Nucleus accumbens (tissue), 56 donors: Measurements from ENCODE around the gene PRR13.
"Not testable (repeated sequence)": the region's sequence is repeated elsewhere in the genome, so short reads cannot be mapped to it uniquely, and the experiment has no call there.

Experiments
- DNase-seq, 56 donors: peaks; one replicate each; lab custom pipeline; 2025; lab: John Stamatoyannopoulos, UW

The PRR13 gene, protein sequence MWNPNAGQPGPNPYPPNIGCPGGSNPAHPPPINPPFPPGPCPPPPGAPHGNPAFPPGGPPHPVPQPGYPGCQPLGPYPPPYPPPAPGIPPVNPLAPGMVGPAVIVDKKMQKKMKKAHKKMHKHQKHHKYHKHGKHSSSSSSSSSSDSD

DNA sequence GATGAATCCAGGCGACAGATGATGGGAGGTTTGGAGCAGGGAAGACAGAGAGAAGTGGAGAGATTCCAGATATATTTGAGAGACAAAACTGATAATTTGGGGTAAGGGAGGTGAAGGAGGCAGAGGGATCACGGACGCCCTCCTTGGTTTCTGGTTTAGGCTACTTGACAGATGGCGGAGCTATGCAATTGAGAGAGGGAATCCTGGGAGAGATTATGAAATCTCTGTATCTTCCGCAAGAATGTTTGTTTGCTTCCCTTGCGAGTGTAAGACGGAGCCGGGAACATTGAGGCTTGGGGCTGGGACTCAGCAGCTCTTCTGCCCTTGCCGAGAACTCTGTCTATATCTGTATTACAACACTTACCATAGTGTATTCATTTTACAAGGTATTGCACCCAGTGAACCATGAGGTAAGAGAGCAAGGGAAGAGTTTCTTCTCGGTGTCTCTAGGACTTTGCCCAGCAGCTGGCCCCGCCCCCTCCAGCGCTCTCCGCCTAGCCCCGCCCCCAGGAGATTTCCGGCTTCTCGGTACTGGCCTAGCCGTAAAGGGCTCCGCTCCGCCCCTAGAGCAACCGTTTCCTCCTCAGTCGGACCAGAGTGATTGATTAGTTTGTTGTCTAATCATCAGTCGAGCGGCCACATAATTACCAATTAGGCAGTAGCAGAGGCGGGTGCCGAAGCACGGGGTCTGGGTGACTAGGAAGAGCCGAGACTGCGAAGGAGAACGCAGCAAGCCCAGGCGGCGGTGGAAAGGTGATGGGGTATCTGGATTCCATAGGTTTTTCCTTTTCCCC is at the start of gene PRR13:
PRR13 (plus strand) TSS at position 695 of the 794 bp plus-strand sequence. CDS start 981 bp downstream, outside the sequence.
- peak; percentile 61 to 99 (median 96) for DNase-seq

DNA sequence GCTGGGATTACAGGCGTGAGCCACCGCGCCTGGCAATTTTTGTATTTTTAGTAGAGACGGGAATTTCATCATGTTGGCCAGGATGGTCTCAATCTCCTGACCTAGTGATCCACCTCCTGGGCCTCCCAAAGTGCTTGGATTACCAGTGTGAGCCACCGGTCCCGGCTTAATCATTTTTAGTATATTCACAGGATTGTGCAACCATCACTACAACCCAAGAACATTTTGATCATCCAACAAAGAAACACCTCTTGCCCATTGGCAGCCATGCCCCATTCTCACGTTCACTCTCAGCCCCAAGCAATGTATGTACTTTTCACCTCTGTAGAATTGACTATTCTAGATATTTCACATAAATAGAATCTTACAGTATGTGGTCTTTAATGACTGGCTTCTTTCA is 41.6 kb upstream of the PRR13 start:
- no peak for DNase-seq

DNA sequence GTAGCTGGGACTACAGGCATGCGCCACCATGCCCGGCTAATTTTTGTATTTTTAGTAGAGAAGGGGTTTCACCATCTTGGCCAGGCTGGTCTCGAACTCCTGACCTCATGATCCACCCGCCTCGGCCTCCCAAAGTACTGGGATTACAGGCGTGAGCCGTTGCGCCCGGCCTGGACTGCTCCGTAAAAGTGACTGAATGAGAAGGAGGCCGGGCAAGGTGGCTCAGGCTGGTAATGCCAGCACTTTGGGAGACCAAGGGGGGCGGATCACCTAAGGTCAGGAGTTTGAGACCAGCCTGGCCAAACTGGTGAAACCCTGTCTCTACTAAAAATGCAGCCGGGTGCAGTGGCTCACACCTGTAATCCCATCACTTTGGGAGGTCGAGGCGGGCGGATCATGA is 39.2 kb upstream of the PRR13 start:
- DNase-seq = not testable (repeated sequence)

DNA sequence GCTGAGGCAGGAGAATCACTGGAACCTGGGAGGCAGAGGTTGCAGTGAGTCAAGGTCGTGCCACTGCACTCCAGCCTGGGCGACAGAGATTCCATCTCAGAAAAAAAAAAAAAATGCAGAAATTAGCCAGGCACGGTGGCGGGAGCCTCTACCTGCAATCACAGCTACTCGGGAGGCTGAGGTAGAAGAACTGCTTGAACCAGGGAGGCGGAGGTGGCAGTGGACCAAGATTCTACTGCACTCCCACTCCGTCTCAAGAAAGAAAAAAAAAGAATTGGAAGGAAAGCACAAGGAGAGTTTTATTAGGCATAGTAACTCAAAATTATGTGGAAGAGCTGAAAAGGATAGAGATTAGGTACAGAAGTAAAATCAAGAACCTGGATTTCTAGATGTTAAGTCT is 38.7 kb upstream of the PRR13 start:
- DNase-seq = no peak

DNA sequence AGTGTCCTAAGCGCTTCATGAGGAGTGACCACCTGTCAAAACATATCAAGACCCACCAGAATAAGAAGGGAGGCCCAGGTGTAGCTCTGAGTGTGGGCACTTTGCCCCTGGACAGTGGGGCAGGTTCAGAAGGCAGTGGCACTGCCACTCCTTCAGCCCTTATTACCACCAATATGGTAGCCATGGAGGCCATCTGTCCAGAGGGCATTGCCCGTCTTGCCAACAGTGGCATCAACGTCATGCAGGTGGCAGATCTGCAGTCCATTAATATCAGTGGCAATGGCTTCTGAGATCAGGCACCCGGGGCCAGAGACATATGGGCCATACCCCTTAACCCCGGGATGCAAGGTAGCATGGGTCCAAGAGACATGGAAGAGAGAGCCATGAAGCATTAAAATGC is 30.6 kb upstream of the PRR13 start:
- DNase-seq = no peak

DNA sequence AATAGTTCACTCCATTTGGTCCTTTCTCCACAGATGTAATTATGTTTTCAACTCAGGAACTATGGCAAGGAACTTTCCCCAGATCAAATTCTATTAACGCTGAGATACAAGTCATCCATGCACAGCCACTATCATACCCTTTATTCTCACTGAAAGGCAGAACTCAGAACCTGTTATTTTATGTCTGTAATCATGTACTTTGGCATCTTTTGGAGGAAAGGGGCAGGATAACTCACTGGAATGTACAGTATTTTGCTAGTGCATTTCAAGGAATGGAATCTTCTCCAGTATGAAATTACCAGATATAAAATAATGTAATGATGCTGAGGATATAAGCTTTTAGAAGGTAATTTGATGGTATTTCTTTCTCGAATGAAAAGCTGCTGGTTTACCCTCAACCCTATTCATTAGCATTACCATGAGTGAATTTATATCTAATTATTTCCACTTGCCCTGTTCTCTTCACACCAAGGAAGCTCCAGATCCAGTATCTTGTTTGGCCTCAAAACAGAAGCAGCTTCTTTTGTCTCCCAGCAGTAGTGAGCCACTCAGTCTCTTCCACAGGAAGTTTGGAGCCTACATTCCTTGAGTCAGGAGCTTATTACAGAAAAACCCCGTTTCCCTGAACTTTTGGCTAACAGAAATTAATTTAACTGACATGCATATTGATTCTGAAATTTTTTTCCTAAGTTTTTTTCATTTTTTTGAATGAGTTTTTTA is 27.9 kb upstream of the PRR13 start:
- DNase-seq = no peak

DNA sequence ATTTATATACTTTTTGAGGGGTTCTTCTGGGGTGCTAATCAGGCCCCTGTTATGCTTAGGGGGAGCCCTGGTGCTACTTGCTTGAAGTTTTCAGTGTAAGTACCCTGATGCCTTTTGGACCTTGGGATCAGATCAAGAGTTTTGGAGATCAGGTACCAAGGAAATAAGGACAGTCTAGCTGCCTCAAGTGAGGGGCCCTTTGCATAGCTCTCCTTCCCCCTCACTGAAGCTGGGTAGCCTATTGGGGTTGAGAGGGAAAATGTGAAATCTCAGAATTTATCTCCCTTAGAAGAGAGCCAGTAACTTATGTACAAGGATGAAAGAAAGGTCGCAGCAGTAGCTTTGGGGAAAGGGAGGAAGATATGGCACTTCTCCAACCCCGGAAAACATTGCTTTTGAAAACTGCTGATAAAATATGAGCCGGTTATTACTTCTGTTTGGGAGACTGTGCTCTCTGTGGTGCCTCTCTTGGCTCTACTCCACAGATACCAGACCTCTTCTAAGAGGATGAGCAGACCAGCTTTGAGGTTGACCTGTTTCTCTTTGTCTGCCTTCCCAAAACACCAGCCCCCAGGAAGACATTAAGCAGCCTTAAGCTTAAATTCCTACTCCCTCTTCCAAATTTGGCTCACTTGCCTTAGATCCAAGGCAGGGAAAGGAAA is 26.6 kb upstream of the PRR13 start:
- no peak for DNase-seq

DNA sequence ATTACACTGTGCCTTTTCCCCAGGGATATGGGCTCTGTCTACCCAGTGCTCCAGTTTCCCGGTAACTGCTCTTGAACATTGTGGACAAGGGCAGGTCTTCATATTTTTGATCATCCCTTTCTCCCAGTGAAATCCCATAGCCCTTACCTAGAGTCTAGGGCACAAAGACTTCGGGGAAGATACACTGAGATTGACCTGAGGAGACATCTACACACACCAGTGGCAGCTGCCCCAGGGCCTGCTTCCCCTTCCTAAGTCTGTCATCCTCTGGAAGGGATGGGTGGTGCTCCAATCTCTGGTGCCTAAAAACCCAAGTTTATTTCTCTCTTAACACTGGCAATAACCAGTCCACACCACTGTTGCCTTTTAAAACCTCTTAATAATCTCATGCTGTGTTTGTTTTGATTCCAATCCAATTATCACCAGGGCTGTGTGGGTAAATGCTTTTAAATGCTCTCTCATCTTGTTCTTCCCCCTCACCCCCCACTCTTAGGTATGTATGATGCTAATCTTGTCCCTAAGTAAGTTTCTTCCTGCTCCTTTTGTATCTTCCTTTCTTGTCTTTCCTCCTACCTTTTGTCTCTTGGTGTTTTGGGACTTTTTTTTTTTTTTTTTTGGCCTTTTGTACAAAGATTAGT is 25.7 kb upstream of the PRR13 start:
- DNase-seq = not testable (repeated sequence)

DNA sequence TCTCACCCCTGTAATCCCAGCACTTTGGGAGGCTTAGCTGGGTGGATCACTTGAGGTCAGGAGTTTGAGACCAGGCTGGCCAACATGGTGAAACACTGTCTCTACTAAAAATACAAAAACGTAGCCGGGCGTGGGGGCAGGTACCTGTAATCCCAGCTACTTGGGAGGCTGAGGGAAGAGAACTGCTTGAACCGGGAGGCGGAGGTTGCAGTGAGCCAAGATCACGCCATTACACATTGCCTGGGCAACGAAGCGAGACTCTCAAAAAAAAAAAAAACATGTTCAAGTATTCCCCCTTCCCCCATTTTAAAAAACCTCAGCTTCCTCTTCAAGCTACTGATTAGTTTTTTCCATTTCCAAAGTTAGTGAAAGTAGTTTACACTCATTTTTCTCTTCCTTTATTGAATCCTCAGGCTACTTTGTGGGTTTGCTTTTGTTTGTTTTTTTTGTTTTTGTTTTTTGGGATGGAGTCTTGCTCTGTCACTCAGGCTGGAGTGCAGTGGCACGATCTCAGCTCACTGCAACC is 24.2 kb upstream of the PRR13 start:
- DNase-seq = not testable (repeated sequence)

DNA sequence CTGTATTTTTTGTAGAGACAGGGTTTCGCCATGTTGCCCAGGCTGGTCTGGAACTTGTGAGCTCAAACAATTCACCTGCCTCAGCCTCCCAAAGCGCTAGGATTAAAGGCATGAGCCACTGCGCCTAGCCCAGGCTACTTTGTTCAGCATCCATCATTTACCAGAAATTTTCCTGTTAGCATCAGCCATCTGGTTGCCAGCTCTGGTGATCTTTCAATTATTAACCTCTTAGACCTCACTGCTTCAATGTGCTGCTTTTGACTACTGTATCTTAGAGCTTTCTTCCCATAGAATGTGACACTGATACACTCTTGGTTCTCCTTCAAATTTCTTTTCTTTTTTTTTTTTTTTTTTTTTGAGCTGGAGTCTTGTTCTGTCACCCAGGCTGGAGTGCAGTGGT is 23.3 kb upstream of the PRR13 start:
- no peak for DNase-seq

DNA sequence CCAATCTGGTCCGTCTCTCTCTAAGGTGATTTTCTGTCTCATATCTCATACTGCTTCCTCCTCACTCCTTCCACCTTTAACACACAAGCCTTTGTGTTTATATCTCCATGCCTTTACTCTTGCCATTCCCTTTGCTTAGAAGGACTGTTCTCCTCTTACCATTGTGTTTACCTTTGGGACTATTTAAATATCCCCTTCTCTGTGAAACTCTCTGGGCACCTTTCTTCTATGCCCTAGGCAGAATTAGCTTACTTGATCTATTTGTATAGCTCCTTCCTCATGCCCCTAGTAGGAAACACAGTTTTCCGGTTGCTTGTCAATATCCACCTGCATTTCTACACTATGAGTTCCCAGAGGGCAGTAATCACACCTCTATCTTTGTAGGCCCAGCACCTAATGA is 21.8 kb upstream of the PRR13 start:
- DNase-seq = no peak

DNA sequence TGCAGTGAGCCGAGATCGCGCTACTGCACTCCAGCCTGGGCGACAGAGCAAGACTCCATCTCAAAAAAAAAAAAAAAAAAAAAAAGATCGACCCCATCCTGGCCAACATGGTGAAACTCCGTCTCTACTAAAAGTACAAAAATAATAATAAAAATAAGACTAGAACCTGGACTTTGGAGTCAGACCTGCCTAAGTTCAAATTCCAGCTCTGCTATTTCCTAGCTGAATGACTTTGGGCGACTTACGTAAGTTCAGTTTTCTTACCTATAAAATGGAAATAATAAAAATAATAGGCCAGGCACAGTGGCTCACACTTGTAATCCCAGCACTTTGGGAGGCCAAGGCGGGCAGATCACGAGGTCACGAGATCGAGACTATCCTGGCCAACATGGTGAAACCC is 19.3 kb upstream of the PRR13 start:
- not testable (repeated sequence) for DNase-seq

DNA sequence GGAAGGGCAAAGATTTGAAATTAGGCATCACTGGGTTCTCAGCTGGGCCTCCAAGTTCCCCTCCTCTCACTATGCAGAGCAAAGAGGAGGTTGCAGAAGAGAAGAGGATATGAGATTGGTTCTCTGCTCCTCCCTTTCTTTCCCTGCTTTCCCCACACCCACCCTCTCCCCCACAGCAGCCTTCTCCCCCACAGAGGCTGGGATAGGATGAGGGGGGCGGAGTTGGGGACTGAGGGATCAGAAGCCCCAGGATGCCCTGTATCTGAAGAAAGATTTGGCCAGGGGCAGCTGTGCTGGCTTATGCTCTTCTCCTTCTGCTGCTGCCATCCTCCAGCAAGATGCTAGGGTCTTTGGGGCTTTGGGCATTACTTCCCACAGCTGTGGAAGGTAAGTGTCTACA is 17.9 kb upstream of the PRR13 start, which contains the start of gene AMHR2:
AMHR2 (plus strand) TSS at position 259 of the 400 bp plus-strand sequence; CDS start at position 339, 80 bp downstream.
- no peak for DNase-seq

DNA sequence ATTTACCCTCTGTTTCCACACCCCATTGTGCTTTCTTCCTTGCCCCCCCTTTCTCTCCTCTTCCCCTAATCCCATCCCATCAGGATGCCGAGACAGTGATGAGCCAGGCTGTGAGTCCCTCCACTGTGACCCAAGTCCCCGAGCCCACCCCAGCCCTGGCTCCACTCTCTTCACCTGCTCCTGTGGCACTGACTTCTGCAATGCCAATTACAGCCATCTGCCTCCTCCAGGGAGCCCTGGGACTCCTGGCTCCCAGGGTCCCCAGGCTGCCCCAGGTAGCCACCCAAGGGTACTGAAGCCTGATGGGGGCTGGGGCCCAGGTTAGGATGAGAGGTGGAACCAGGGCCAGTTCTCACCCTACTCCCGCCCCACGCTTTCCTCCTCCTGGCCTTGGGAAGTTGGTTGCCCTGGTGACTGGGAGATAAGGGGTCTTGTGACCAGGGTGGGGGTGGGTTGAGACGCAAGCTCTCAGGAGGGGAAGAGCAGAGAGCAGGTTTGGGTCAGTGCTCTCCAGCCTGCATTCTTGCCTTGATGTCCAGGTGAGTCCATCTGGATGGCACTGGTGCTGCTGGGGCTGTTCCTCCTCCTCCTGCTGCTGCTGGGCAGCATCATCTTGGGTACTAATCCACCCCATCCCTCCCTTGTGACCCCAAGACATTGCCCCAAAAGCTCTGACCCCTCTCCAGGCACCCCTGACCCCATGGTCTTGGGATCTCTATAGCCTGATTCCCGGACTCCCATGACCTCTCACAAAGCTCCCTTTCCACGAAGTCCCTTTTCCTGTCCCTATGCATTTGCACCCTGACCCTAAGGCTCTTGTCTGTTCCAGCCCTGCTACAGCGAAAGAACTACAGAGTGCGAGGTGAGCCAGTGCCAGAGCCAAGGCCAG is 16.7 kb upstream of the PRR13 start:
- DNase-seq = no peak

DNA sequence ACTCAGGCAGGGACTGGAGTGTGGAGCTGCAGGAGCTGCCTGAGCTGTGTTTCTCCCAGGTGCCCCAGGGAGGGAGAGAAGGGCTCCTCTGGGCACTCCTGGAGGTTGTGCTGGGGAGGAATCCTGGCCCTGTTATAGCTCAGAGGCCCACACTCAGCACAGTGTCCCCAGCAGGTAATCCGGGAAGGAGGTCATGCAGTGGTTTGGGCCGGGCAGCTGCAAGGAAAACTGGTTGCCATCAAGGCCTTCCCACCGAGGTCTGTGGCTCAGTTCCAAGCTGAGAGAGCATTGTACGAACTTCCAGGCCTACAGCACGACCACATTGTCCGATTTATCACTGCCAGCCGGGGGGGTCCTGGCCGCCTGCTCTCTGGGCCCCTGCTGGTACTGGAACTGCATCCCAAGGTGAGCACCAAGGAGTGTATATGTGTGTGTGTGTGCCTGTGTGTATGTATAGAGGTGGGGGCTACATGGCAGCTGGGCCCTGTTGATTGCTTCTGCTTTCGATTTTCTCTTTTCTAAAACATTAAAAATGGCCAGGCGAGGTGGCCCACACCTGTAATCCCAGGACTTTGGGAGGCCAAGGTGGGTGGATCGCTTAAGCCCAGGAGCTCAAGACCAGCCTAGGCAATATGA is 15.9 kb upstream of the PRR13 start:
- DNase-seq = no peak

DNA sequence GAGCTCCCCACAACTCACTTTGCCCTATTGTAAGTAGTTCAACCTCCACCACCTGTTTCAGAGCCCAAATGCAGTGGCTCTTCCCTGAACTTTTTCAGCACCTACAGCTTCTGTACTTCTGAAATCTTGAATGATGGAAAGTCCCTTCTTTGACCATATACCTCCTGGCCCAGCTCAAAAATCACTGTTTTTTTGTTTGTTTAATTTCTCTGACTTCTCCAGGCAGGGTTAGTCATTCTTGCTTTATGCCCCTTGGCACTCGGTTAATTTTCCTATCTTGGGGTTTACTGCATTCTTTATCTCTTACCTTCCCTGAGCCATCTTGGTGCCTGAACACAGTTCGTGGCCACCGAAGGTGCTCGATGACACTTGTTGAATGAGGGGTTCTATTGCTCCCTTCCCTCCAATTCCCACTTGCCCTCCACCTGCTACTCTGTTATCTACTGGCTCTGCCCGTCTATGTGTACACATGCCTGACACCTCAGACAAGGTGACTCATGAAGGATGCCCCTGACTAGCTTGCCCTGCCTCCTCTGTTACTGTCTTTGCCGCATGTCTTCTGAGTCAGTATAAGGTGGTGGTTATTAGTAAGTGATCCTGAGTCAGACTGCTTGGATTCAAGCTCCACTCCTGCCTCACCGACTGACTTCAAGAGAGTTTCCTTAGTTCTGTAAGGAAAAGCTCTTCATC is 13.5 kb upstream of the PRR13 start:
- peak in 21 of 56 donors; percentile 1 to 66 (median 13) for DNase-seq

DNA sequence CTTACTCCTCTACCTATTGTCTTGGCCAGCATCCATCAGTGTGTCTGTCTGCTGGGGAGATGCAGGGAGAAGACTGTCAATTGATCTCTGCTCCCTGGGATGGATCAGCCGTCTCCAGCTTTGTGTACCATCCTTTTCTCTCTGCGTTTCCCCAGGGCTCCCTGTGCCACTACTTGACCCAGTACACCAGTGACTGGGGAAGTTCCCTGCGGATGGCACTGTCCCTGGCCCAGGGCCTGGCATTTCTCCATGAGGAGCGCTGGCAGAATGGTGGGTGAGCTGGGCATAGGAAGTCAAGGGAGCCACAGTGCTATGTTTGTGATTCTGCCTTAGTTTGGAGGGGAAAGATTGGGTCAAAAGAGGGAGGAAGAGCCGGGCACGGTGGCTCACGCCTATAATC is 12.8 kb upstream of the PRR13 start:
- DNase-seq = no peak

DNA sequence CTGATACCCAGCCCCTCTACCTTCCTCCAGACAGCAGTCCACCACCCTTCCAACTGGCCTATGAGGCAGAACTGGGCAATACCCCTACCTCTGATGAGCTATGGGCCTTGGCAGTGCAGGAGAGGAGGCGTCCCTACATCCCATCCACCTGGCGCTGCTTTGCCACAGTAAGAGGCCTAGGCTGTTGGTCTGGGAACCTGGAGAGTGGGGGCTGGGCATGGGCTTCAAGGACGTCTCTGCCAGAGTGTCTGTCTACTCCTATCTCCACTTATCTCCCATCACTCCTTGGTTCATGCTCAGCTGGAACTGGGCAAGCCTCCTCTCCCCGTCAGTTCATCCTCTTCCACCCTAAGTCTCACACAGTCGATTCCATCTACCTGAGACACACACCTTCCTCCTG is 11.4 kb upstream of the PRR13 start:
- no peak for DNase-seq
